HG03066 (cell line): ENCODE measurements around the gene DBP.
"Not testable (repeated sequence)": the region's sequence is repeated elsewhere in the genome, so short reads cannot be mapped to it uniquely, and the experiment has no call there.

ENCODE experiments used
- ATAC-seq: cut with Tn5 transposase; IDR thresholded peaks from one replicate; pipeline ENCODE4 v1.9.1; 2021; ENCODE audit warnings: low read depth; ENCODE audit not compliant: unreplicated experiment

DBP gene

GRCh38 chr19:48642862-48643261 is 5.7 kb upstream of the DBP start:
- no peak for ATAC-seq

GRCh38 chr19:48641850-48642249 is 4.7 kb upstream of the DBP start:
- ATAC-seq = no peak

- no peak for ATAC-seq
Observed at GRCh38 chr19:48639483-48640375, 2.5 kb upstream of the DBP start.

GRCh38 chr19:48638831-48639381 is 1.7 kb upstream of the DBP start:
- ATAC-seq = no peak

- ATAC-seq = peak; percentile 18
Observed at GRCh38 chr19:48637948-48638830, 1.0 kb upstream of the DBP start.

- ATAC-seq = peak; percentile 67
Observed at GRCh38 chr19:48637449-48637947, 319 bp upstream of the DBP start.

- ATAC-seq = no peak
Observed at GRCh38 chr19:48635966-48636858, 967 bp downstream of the DBP start.

- no peak for ATAC-seq
Observed at GRCh38 chr19:48635263-48635965, 1.8 kb downstream of the DBP start.

- ATAC-seq = peak; percentile 29
Observed at GRCh38 chr19:48634424-48635262, 2.5 kb downstream of the DBP start.

GRCh38 chr19:48634036-48634342 is 3.2 kb downstream of the DBP start:
- no peak for ATAC-seq

- ATAC-seq = no peak
Observed at GRCh38 chr19:48633148-48634035, 3.8 kb downstream of the DBP start.

GRCh38 chr19:48632692-48633147 is 4.5 kb downstream of the DBP start:
- no peak for ATAC-seq

GRCh38 chr19:48632286-48632685 is 4.9 kb downstream of the DBP start:
- not testable (repeated sequence) for ATAC-seq

GRCh38 chr19:48631225-48631624 is 6.0 kb downstream of the DBP start:
- ATAC-seq = no peak

GRCh38 chr19:48630296-48631063 is 6.7 kb downstream of the DBP start:
- ATAC-seq = no peak

- no peak for ATAC-seq
Observed at GRCh38 chr19:48629599-48630295, 7.4 kb downstream of the DBP start.
